ENCODE data around the gene ZMYND19.
A peak's percentile ranks its signal among the peaks of the same experiment; 100 is the strongest.
"Not testable (repeated sequence)": the region's sequence is repeated elsewhere in the genome, so short reads cannot be mapped to it uniquely, and the experiment has no call there.

Gene ZMYND19

GRCh38 chr9:137590469-137591383 is at the start of gene ZMYND19:
Gene ZMYND19, minus strand, starts transcription at chr9:137590512. Its CDS starts 249 bp downstream, at chr9:137590263.
- DNase-seq (ENCODE audit: low read depth in 2 of 2) = peak; percentile 74 to 84

DNA sequence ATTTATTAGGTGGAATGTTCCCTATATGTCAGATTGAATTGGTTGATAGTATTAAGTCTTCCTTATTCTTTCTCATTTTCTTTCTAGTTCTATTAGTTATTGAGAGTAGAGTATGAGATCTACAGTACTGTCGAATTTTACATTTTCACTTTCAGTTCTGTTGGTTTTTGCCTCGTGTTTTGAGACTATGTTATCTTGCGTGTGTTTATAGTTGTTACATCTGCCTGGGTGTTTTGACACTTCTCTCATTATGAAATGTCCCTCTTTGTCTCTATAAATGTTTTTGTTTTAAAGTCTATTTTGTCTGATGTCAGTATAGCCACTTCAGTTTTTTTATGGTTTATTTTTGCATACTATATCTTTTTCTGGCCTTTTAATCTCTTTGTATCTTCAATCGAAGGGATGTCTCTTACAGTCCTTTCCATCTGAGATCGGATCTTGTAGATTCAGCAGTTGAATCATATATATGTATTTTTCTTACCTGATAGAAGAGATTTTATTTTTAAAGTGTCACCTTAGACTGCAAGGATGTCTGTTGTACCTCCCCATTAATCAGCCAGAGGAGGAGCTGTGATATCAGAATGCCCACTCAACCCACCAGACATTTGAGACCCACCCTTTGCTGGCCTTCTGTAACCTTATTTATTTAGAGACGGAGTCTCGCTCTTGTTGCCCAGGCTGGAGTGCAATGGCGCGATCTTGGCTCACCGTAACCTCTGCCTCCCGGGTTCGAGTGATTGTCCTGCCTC is 49.2 kb upstream of the ZMYND19 start:
- DNase-seq (ENCODE audit: low read depth in 2 of 2) = no peak

DNA sequence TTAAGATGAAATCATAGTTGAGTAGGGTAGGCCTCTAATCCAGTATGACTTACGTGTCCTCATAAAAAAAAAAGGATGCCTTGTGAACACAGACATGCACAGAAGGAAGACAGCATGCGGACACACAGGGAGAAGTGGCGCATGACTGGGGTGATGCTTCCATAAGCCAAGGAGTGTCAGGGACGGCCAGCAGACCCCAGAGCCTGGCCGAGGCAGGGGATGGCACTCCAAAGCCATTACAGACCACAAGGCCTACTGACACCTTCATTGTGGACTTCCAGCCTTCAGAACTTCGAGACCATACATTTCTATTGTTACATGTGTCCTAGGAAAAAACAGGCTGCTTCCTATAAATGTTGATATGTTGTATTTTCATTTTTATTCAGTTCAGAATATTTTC is 48.4 kb upstream of the ZMYND19 start:
- DNase-seq (ENCODE audit: low read depth in 2 of 2) = no peak

DNA sequence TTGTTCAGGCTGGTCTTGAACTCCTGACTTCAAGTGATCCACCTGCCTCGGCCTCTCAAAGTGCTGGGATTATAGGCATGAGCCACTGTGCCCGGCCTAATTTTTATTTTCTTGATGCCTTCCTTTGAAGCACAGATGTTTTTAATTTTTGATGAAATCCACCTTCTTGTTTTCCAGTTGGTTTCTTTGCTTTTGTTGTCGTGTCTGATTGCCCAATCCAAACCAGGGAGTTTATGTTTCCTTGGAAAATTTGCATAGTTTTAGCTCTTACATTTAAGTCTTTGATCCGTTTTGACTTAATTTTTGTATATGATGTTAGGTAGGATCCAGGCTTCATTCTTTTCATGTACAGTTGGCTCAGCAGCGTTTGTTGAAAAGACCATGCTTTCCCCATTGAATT is 43.7 kb upstream of the ZMYND19 start:
- DNase-seq (ENCODE audit: low read depth in 2 of 2) = no peak

DNA sequence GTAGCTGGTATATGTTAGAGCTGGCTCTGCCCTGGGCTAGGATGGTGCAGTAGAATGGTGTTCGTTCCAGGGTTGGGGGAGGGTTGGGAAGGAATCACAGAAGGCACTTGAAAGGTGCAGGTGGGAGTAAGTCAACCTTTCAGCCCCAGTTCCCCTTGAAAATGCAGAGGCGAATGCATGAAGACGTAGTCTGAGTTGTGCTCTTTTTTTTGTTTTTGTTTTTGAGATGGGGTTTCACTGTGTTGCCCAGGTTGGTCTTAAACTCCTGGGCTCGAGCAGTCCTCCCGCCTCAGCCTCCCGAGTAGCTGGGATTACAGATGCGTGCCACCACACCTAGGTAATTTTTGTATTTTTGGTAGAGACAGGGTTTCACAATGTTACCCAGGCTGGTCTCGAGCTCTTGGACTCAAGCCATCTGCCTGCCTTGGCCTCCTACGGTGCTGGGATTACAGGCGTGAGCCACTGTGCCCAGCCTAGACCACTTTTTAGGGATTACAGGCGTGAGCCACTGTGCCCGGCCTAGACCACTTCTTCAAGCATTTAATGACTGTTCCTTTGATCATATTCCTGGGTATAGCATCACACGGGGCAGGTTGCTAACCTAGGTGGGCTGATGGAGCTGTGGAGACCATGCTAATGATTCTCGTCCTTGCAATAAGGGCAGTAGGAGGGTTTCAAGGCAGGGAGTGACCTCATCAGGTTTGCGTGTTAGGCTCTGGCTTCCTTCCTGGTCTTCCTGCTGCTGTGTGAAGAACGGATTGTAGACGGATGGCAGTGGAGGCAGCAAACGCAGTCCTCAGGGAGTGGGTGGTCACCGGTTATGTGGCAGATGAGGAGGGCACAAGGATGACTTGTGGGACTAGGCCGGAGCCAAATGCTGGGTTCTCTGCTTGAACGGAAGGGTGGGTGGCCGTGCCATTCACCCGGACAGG is 42.2 kb upstream of the ZMYND19 start:
- DNase-seq (ENCODE audit: low read depth in 2 of 2) = no peak

- DNase-seq (ENCODE audit: low read depth in 2 of 2) = no peak
Observed at GRCh38 chr9:137631345-137632229, 41.3 kb upstream of the ZMYND19 start.

- DNase-seq (ENCODE audit: low read depth in 2 of 2) = no peak
Observed at GRCh38 chr9:137630679-137631078, 40.4 kb upstream of the ZMYND19 start.

GRCh38 chr9:137630126-137630525 is 39.8 kb upstream of the ZMYND19 start:
- DNase-seq (ENCODE audit: low read depth in 2 of 2) = no peak

- not testable (repeated sequence) for DNase-seq (ENCODE audit: low read depth in 2 of 2)
Observed at GRCh38 chr9:137627406-137627805, 37.1 kb upstream of the ZMYND19 start.

GRCh38 chr9:137626464-137626863 is 36.2 kb upstream of the ZMYND19 start:
- DNase-seq (ENCODE audit: low read depth in 2 of 2) = no peak

DNA sequence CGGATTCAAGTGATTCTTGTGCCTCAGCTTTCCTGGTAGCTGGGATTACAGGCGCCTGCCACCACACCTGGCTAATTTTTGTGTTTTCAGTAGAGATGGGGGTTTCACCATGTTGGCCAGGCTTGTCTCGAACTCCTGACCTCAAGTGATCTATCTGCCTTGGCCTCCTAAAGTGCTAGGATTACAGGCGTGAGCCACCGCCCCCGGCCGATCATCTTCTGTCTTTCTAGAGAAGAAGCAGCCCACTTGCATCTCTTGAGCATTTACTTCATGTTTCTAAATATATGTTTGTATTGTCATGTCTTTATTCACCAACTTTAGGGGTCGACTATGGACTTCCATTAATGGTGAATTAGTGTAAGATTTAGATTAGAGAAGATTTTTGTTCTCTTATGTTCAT is 31.9 kb upstream of the ZMYND19 start:
- DNase-seq (ENCODE audit: low read depth in 2 of 2) = not testable (repeated sequence)

- no peak for DNase-seq (ENCODE audit: low read depth in 2 of 2)
Observed at GRCh38 chr9:137621131-137621757, 30.9 kb upstream of the ZMYND19 start.

GRCh38 chr9:137620581-137620980 is 30.3 kb upstream of the ZMYND19 start:
- DNase-seq (ENCODE audit: low read depth in 2 of 2) = no peak

DNA sequence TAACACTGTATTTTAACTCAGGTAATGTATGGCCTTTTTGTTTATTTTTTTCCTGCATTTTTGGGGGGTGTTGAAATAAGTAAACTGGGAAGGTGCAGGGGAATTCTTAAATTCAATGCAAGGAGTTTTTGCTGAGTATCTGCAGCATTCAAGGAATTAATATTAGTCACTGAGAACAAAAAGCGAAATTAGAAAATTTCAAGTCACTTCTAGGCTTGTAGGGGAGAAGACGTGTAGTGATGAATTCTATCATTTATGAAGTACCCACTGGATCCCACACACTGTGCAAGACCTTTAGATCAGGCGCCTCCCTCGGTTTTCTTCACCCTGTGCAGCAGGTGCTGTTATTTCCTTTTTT is 29.7 kb upstream of the ZMYND19 start:
- DNase-seq (ENCODE audit: low read depth in 2 of 2) = no peak

GRCh38 chr9:137619240-137620047 is 29.1 kb upstream of the ZMYND19 start:
- DNase-seq (ENCODE audit: low read depth in 2 of 2) = no peak

GRCh38 chr9:137618105-137619067 is 28.1 kb upstream of the ZMYND19 start, which contains the start of gene EHMT1:
Gene EHMT1, plus strand, starts transcription at chr9:137619005. Its CDS starts 24 bp downstream, at chr9:137619029.
- DNase-seq (ENCODE audit: low read depth in 2 of 2) = peak; percentile 75 to 80

- no peak for DNase-seq (ENCODE audit: low read depth in 2 of 2)
Observed at GRCh38 chr9:137615387-137615871, 25.1 kb upstream of the ZMYND19 start.

All from stimulated activated CD4-positive, alpha-beta T cell treated with anti-CD3 and anti-CD28 coated beads, Interleukin-15, amount 100 ng/mL, for 48 hours (primary cell).